Measurements from ENCODE around the gene PSTPIP1.

The PSTPIP1 gene

DNA sequence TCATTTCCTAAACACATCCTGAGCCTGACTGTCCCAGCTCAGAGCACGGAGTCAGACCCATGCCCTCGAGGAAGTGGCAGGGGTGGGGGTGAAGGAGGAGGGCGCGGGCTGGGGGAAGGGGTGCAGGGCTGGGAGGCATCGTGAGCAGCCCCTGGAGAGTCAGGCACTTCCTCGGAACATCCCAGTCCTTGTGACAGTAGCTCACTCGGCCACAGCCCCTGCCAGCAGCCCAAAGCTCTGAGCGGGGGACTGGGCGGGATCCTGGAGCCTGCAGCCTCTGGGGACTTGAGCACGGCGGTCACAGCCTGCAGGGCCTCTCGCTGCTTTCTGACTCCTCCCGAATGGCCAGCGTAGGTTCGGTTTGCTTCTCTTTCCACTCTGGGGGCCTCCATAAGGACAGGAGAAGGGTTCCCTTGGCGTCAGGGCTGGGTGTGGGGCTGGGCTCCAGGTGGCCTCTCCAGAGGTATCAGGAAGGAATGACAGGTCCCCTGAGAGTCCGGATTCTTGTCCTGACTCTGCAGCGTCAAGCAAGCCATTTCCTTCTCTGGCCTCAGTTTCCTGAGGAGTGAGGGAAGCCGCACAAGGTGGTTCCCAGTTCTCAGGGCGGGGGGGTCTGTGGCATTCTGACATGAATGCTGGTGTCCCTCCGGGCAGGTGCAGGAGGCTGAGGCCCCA lies 20.9 kb downstream of the PSTPIP1 start:
- Histone ChIP-seq H3K4me3 (ENCODE audit: low read length) (no peak overlapping the region), H3K9me3 (ENCODE audit: control insufficient read depth, low read length) (no peaks in the 10 kb centered on the region), H3K36me3 (ENCODE audit: control insufficient read depth, insufficient read depth, low read length, severe bottlenecking) (no peaks in the 10 kb centered on the region), H3K4me1 (ENCODE audit: control insufficient read depth, insufficient read depth, low read length) (no peaks in the 10 kb centered on the region), H3K9ac (ENCODE audit: low read length) (no peak overlapping the region), H3K27me3 (replicated peaks; ENCODE audit: control insufficient read depth, insufficient read depth, low read length) (peaks cover 25% of the 10 kb centered on the region)
- no peak for DNase-seq (ENCODE audit: low read depth)

DNA sequence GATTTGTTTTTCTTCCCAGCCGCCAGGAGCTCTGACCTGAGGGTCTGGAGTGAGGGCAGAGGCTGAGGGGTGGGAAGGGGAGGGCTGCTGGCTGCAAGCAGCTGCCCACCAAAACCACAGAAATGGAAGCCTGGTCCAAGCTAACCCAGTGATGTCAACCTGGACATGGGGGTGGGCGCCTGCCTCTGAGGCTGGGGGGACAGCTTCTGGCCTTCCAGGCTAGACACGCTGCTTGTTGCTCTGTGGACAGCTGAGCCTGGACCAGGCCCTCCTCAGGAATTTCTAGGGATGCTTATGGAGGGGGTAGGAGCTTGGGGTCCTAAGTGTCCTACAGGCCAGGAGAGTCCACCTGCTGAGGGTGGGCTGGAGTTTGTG lies 21.4 kb downstream of the PSTPIP1 start:
- no peak for DNase-seq (ENCODE audit: low read depth)
- Histone ChIP-seq H3K27me3 (replicated peaks; ENCODE audit: control insufficient read depth, insufficient read depth, low read length) (peaks cover 25% of the 10 kb centered on the region), H3K36me3 (ENCODE audit: control insufficient read depth, insufficient read depth, low read length, severe bottlenecking) (no peaks in the 10 kb centered on the region), H3K9ac (ENCODE audit: low read length) (no peak overlapping the region), H3K4me3 (ENCODE audit: low read length) (no peak overlapping the region), H3K9me3 (ENCODE audit: control insufficient read depth, low read length) (no peaks in the 10 kb centered on the region), H3K4me1 (ENCODE audit: control insufficient read depth, insufficient read depth, low read length) (no peaks in the 10 kb centered on the region)

DNA sequence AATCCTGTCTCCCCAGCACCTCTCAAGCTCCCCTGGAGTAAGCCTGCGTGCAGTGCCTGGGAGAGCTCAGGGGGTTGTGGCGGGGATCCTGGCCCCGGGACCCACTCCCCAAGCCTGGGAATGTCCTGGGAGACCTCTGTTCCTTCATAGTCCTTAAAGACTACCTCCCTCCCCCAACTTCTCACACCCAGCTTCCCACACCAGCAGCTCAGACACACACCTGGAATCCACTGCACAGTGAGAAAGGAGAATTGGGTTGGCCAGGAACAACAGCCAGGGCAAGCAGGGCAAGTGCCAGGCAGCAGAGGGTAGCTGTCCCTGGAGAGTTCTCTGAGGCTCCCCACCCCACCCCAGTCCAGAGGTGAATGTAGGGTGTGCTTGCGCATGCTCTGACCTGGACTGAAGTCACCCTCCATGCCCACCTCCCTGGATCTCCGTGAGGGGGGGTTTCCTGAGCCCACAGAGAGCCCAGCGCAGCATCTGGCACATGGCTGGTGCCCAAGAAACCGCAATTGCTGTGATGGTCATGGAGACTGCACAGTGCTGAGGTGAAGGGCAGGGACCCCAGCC lies 22.2 kb downstream of the PSTPIP1 start:
- Histone ChIP-seq H3K27me3 (replicated peaks; ENCODE audit: control insufficient read depth, insufficient read depth, low read length) (peaks cover 25% of the 10 kb centered on the region), H3K9me3 (ENCODE audit: control insufficient read depth, low read length) (no peaks in the 10 kb centered on the region), H3K4me1 (ENCODE audit: control insufficient read depth, insufficient read depth, low read length) (peaks cover 6% of the 10 kb centered on the region), H3K36me3 (ENCODE audit: control insufficient read depth, insufficient read depth, low read length, severe bottlenecking) (no peaks in the 10 kb centered on the region), H3K4me3 (ENCODE audit: low read length) (no peak overlapping the region), H3K9ac (ENCODE audit: low read length) (no peak overlapping the region)
- DNase-seq (ENCODE audit: low read depth): no peak

GRCh38 chr15:77017761-77018720 lies 23.1 kb downstream of the PSTPIP1 start:
- peaks cover 10% of the 10 kb centered on the region for H3K4me1 ChIP-seq (ENCODE audit: control insufficient read depth, insufficient read depth, low read length)
- no peak for DNase-seq (ENCODE audit: low read depth)
- H3K9ac ChIP-seq (ENCODE audit: low read length): no peak overlapping the region
- H3K4me3 ChIP-seq (ENCODE audit: low read length): no peak overlapping the region
- no peaks in the 10 kb centered on the region for H3K36me3 ChIP-seq (ENCODE audit: control insufficient read depth, insufficient read depth, low read length, severe bottlenecking)
- H3K27me3 ChIP-seq (replicated peaks; ENCODE audit: control insufficient read depth, insufficient read depth, low read length): peaks cover 25% of the 10 kb centered on the region
- no peaks in the 10 kb centered on the region for H3K9me3 ChIP-seq (ENCODE audit: control insufficient read depth, low read length)

DNA sequence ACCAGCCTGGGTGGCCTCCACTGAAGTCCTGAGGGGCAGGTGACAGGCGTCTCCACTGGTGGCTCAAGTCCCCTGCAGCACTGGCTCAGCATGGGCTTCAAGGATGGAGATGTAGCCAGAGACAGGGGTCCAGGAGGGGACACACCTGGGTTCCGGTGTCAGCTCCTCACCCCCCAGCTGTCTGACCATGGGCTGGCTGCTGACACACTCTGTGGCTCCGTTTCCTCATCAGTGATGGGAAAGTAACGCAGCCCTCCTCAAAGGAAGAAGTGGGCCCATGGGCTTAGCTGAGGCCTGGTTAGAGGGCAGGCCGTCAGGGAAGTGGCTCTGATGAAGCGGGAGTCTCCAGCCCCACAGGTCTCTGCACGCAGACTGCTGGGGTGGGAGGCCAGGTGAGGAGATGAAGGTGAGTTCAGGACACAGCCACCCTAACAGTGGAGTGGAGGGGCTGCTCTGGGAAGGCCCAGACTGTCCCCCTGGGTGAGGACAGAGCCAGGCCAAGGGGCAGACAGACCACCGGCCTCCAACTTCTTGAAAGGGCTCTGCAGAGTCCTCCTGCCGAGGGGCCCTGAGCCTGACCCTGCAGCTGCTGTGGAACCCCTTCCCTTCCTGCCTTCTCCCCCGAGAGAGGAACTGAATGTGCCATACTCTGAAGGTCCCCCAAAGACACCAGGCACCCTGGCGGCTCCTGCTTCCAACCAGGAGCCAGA lies 24.0 kb downstream of the PSTPIP1 start:
- no peak for DNase-seq (ENCODE audit: low read depth)
- Histone ChIP-seq H3K4me1 (ENCODE audit: control insufficient read depth, insufficient read depth, low read length) (peaks cover 10% of the 10 kb centered on the region), H3K9ac (ENCODE audit: low read length) (no peak overlapping the region), H3K27me3 (replicated peaks; ENCODE audit: control insufficient read depth, insufficient read depth, low read length) (peaks cover 25% of the 10 kb centered on the region), H3K4me3 (ENCODE audit: low read length) (no peak overlapping the region), H3K9me3 (ENCODE audit: control insufficient read depth, low read length) (no peaks in the 10 kb centered on the region), H3K36me3 (ENCODE audit: control insufficient read depth, insufficient read depth, low read length, severe bottlenecking) (no peaks in the 10 kb centered on the region)

DNA sequence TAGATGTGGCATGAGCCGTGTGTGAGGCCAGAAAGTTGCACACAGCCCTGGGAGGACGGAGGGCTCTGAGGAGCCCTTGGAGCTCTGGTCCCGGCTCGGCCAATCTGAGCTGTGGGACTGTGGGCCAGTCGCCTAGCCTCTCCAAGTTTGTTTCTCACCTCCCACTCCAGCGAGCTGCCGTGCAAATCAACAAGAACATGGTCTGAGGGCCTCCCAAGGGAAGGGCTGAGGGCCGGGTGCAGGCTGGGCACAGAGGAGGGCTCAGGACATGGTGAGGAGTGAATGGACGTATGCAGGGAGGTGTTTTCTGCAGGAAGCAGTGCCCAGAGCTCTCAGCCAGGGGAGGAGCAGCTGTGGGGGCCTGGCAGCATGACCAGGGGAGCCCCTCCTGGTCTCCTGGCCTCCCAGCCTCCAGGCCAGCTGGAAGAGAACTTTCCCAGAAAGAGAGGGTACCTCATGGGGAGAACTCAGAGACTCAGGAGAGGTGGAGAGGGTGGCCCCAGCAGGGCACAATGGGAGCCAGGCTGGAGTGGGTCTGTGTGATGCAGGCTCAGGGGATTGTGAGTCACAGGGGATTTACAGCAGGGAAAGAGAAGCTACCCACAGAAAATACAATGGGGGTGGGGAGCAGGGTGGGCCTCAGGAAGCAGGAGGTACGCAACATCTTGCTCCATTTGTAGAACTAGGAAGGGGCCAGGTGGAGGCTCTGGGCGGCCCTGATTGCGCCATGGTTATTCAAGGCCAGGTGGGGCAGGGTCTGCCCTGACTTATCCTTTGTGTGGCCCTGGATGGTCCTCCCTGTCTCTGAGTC lies 24.8 kb downstream of the PSTPIP1 start:
- H3K36me3 ChIP-seq (ENCODE audit: control insufficient read depth, insufficient read depth, low read length, severe bottlenecking): no peaks in the 10 kb centered on the region
- no peak overlapping the region for H3K9ac ChIP-seq (ENCODE audit: low read length)
- H3K4me1 ChIP-seq (ENCODE audit: control insufficient read depth, insufficient read depth, low read length): peaks cover 10% of the 10 kb centered on the region
- peaks cover 25% of the 10 kb centered on the region for H3K27me3 ChIP-seq (replicated peaks; ENCODE audit: control insufficient read depth, insufficient read depth, low read length)
- no peaks in the 10 kb centered on the region for H3K9me3 ChIP-seq (ENCODE audit: control insufficient read depth, low read length)
- no peak for DNase-seq (ENCODE audit: low read depth)
- no peak overlapping the region for H3K4me3 ChIP-seq (ENCODE audit: low read length)

GRCh38 chr15:77020348-77021087 lies 25.6 kb downstream of the PSTPIP1 start:
- Histone ChIP-seq H3K36me3 (ENCODE audit: control insufficient read depth, insufficient read depth, low read length, severe bottlenecking) (no peaks in the 10 kb centered on the region), H3K27me3 (replicated peaks; ENCODE audit: control insufficient read depth, insufficient read depth, low read length) (peaks cover 25% of the 10 kb centered on the region), H3K4me1 (ENCODE audit: control insufficient read depth, insufficient read depth, low read length) (peaks cover 10% of the 10 kb centered on the region), H3K9ac (ENCODE audit: low read length) (no peak overlapping the region), H3K9me3 (ENCODE audit: control insufficient read depth, low read length) (no peaks in the 10 kb centered on the region), H3K4me3 (ENCODE audit: low read length) (no peak overlapping the region)
- DNase-seq (ENCODE audit: low read depth): no peak

- no peak overlapping the region for H3K4me3 ChIP-seq (ENCODE audit: low read length)
- no peaks in the 10 kb centered on the region for H3K36me3 ChIP-seq (ENCODE audit: control insufficient read depth, insufficient read depth, low read length, severe bottlenecking)
- H3K9me3 ChIP-seq (ENCODE audit: control insufficient read depth, low read length): no peaks in the 10 kb centered on the region
- H3K27me3 ChIP-seq (replicated peaks; ENCODE audit: control insufficient read depth, insufficient read depth, low read length): peaks cover 21% of the 10 kb centered on the region
- H3K4me1 ChIP-seq (ENCODE audit: control insufficient read depth, insufficient read depth, low read length): peaks cover 10% of the 10 kb centered on the region
- H3K9ac ChIP-seq (ENCODE audit: low read length): no peak overlapping the region
- no peak for DNase-seq (ENCODE audit: low read depth)
These were observed 26.2 kb downstream of the PSTPIP1 start for GRCh38 chr15:77021088-77021481.

GRCh38 chr15:77021803-77022381 lies 27.0 kb downstream of the PSTPIP1 start:
- Histone ChIP-seq H3K9ac (ENCODE audit: low read length) (peak overlapping the region; percentile 19), H3K27me3 (replicated peaks; ENCODE audit: control insufficient read depth, insufficient read depth, low read length) (peaks cover 16% of the 10 kb centered on the region), H3K4me3 (ENCODE audit: low read length) (no peak overlapping the region), H3K36me3 (ENCODE audit: control insufficient read depth, insufficient read depth, low read length, severe bottlenecking) (no peaks in the 10 kb centered on the region), H3K9me3 (ENCODE audit: control insufficient read depth, low read length) (no peaks in the 10 kb centered on the region), H3K4me1 (ENCODE audit: control insufficient read depth, insufficient read depth, low read length) (peaks cover 10% of the 10 kb centered on the region)
- peak; percentile 57 for DNase-seq (ENCODE audit: low read depth)
